CD4-positive, alpha-beta T cell treated with Interleukin-15 for 1 hour (primary cell): ENCODE measurements around the gene FGFR3.
A peak's percentile ranks its signal among the peaks of the same experiment; 100 is the strongest.

Source experiments
- DNase-seq: peaks from one replicate; pipeline ENCODE4 v3.0.0-alpha.2; 2020

Gene FGFR3

DNA sequence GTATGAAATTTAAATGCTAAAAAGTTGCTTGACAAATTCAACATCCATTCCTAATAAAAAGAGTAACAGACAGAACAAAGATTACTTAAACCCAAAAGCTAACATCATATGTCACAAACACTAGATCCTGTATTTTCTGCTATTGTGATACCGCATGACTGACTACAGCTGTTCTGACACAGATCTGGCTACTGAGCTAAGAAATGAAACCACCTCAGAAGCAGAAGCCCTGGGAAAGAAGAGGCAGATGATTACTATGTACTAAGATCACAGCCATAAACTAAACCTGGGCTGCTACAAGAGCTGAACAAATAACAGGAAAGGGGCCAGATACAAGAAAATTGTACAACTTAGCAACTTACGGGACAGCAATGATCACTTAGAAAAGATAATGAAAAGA is 53.5 kb downstream of the FGFR3 start:
- no peak for DNase-seq

DNA sequence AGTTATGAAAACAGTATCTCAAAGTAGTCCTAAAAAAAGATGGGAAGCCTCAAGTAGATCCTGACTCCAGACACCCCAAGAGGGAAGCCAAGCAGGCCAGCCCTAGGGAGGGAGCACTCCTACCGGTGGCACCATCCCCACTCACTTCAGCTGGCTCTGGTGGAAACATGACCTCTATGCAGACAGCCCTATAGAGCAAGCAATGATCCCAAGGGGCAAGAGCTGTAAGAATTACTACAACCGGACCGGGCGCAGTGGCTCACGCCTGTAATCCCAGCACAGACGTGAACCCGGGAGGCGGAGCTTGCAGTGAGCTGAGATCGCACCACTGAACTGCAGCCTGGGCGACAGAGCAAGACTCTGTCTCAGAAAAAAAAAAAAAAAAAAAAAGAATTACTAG is 57.2 kb downstream of the FGFR3 start:
- DNase-seq = no peak

DNA sequence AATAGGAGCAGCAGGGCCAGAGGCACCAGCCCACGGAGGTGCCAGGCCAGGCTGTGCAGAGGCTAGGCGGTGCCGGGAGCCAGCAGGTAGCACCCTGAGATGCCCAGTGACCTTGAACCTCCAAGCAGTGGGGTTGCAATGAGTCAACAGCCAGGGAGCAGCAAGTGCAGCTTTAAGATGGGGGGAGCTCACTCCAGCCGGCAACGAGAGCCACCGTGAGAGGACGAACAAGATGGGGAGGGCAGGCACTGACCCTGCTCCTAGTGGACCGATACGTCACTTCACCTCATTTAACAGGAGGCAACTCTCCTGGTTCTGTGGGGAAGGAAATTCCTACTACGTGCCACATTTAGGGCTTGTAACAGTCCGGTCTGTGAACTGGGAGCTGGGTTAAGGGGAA is 58.1 kb downstream of the FGFR3 start:
- DNase-seq = no peak

DNA sequence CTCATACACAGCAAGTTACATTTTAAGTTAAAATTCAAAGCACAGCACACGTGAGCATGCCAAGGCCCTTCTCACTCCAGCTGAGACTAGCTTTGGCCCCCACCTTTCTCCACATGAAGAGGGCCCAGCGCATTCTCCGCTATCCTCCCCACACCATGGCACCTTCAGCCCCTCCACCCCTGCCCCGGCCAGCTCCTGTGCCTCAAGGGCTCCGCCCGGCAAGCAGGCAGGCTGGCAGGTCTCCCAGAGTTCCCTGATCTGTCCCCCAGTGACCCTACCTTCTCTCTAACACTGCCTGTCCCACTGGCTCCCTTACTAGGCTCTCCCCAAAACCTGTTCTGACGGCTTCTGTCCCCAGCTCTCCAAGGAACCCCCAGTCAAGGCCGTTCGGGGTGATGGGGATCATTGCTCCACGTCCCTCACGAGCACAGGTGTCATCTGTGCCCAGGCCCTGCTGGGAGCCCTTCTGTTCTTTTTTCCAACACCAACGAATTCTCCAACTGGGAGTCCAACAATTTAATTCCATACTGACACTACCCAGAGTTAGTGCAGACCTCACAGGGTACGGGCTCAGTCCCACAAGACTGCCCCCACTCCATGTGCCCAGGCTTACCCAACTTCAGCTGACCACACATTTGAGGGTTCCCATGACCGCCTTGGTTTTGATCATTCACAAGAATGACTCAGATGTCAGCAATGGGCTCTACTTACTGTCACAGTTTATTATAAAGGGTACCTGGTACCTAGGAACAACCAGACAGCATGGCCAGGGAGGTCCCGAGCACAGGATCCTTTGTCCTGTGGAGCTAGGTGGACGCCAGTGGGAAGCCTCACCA is 58.7 kb downstream of the FGFR3 start:
- DNase-seq = no peak

DNA sequence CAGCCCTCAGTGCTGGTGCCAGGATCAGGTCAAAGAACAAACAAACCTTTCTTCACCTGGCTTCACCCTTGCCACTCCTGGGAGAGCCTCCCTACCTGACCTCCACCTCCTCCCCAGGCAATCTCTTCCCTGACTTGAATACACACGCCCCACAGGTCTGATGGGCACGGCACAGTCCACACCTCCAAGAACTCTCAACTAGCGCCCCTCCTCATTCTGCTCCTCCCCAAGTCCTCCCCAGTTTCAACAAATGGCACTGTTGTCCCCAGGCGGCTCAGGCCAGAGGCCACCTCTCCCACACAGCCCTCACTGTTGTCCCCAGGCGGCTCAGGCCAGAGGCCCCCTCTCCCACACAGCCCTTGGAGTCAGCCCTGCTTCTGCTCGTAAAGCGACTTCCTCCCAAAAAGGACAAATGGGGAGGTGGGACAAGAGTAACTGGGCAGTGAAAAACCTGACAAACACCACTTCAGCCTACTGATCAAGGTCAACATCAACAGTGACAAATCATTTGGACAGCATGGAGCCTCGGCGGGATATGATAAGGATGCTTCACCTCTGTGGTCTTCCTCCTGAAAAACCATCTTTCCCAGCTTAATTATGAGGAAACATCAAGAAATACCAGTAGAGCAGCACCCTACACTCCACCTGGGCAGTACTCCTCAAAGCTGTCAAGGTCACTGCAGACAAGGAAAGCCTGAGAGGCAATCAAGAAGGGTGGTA is 60.0 kb downstream of the FGFR3 start:
- DNase-seq = no peak

DNA sequence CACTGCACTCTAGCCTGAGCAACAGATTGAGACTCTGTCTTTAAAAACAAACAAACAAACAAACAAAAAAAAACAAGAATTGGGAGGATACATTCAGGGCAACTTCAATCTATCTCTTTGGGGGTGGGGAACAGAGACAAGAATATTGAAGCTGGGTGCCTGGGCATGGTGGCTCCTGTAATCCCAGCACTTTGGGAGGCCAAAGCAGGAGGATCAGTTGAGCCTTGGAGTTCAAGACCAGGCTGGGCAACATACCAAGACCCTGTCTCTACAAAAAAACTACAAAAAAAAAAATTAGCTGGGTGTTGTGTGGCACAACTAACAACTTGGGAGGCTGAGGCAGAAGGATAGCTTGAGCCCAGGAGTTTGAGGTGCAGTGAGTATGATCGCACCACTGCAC is 61.7 kb downstream of the FGFR3 start:
- DNase-seq = no peak

DNA sequence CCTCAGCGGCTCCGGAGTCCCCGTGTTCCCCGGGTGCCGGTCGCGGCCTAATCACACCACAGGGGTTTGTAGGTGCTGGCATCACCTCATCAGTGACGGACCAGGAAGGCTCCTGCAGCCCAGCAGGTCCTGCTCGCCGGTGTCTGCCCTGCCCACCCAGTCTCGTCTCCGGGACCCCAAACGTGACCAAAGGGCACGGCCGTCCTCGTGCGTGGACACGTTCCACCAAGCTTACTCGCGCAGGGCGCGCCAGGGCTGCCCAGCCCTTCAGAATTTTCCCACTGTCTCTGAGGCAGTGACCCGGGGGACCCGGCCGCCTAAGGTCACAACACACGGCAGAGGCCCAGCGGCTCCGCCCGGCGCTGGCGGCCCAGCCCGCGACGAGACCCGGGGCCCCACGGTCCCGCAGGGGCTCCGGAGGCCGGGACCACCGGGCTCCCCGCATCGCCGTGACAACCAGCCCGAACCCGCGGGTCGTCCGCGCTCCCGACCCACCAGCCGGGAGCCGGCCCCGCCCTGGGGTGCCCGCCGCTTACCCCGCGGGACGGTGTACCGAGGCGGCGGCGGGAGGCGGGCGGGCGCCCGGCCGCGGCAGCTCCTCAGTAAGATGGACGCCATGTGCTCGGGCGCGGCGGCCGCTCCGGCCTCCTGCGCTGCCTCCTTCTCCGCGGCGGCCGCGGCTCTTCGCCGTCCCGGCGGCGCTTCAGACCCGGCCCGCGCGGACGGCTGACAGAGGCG is 62.4 kb downstream of the FGFR3 start:
- no peak for DNase-seq

DNA sequence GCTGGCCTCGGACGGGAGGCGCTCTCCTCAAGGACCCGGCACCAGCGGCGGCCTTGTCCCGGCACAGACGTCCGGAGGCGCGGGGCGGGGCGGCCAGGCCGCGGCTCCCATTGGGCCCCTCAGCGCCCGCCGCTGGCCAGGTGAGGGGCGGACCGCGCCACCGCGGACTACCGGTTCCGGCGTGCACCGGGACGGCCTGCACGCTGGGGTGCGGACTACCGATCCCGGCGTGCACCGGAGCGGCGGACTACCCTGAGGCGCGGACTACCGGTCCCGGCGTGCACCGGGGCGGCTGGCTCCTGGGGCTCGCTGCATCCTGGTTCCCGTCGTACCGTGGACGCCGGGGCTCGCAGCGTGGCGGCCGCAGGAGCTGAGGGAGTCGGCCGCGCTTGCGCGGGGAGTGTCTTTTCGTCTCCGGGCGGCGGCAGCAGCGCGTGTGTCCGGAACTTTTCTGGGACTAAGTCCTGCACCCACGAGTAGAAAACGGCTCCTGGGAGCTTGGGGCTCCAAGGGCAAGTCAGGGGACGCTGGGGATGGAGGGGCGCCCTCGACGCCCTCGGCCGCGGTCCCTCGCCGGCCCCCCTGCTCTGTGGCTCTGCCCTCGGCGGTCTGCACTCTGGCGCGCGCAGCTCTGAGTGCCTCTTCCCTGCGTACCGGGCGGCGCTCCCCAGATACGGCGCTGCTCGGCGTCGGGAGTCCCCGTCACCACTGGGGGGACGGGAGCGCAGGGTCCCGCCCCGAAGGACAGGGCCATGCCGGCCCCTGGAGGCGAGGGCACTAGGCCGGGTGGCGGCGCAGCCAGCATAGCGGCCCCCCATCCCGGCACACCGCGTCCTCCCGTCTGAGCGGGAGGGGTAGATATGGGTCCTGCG is 63.2 kb downstream of the FGFR3 start, which contains the start of gene LETM1:
Gene LETM1, minus strand, starts transcription at position 86 of the 872 bp plus-strand sequence. CDS start 206 bp downstream, outside the sequence.
- peak; percentile 93 for DNase-seq

DNA sequence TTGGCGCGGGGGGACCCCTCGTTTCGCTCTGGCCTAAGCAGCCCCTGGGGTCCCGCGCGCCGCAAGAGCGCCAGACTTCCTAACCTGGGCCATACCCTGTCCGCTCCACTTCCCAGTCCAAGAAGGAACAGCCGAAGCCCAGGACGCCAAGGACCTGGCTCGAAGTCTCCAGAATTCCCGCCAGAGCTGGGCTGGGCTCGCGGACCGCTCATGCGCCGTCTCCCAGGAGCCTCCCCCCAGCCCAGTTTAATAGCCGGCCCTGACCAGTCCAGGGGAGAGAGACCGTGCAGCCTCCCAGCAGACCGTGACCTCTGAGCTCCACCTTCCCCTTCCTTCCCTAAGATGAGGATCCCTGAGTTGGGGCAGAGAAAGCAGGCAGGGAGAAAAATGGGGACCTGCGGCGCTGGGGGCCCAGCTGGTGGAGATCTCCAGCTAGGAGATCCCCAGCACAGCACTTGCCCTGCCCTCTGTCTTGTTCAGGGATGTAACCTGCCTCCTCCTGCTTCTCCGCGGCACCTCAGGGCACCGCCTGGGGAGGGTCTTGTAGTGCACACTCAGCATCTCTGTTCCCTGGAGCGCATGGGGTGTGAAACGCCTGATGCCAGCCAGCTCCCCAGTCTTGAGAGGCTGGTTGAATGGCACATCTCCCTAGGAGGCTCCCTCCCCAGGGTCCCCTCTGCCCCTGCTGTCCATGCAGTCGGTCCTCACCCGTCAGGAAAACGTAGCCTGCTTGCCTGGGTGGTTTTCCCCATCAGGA is 64.0 kb downstream of the FGFR3 start:
- no peak for DNase-seq

DNA sequence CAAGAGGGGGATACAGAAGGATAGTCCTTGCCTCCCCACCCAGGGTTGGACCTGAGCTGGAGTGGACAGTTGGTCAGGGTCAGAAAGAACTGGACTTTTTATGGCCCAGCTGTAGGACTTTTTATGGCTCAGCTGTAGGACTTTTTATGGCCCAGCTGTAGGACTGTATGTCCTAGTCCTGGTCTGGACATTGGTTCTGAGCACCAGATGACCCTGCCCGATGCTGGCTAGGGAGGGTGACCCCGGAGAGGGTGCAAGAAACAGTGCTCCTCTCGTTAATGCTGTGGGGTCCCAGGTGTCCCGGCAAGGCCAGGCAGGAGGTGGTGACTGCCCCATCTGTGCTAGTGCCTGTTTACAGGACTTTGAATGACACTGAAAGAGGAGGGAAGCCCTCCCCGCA is 64.8 kb downstream of the FGFR3 start:
- no peak for DNase-seq
